Effector memory CD8-positive, alpha-beta T cell (primary cell): ENCODE data around the gene WHAMM.
A peak's percentile ranks its signal among the peaks of the same experiment; 100 is the strongest.

Experiments used
- ATAC-seq: fragments of 150-1000 bp; cut with Tn5 transposase; replicated peaks from 2 replicates; pipeline ENCODE4 v1.10.0; 2021; ENCODE audit warnings: mild to moderate bottlenecking, moderate library complexity
- DNase-seq, 3 experiments: peaks; one replicate each; pipeline ENCODE4 v3.0.0; 2021
- H3K27ac Mint-ChIP-seq, 2 donors: one replicate each; pipeline ENCODE4 v1.8.0; 2022; ENCODE audit warnings: mild to moderate bottlenecking in 2 of 2, mixed read lengths in 2 of 2, moderate library complexity in 2 of 2
- H3K27me3 Mint-ChIP-seq, 2 donors: one replicate each; pipeline ENCODE4 v1.8.0; 2022; ENCODE audit warnings: mixed read lengths in 2 of 2
- H3K36me3 Mint-ChIP-seq: one replicate; pipeline ENCODE4 v1.8.0; 2022; ENCODE audit warnings: mild to moderate bottlenecking, moderate library complexity, mixed read lengths; ENCODE audit not compliant: insufficient read depth
- H3K4me1 Mint-ChIP-seq, 2 donors: one replicate each; pipeline ENCODE4 v1.8.0; 2022; ENCODE audit warnings: low read depth in 2 of 2, mixed read lengths in 2 of 2
- H3K4me3 Mint-ChIP-seq, 2 donors: one replicate each; pipeline ENCODE4 v1.8.0; 2022; ENCODE audit warnings: mild to moderate bottlenecking in 2 of 2, mixed read lengths in 2 of 2, moderate library complexity in 2 of 2
- H3K9me3 Mint-ChIP-seq, 2 donors: one replicate each; pipeline ENCODE4 v1.8.0; 2022; ENCODE audit warnings: mixed read lengths in 2 of 2

The WHAMM gene

DNA sequence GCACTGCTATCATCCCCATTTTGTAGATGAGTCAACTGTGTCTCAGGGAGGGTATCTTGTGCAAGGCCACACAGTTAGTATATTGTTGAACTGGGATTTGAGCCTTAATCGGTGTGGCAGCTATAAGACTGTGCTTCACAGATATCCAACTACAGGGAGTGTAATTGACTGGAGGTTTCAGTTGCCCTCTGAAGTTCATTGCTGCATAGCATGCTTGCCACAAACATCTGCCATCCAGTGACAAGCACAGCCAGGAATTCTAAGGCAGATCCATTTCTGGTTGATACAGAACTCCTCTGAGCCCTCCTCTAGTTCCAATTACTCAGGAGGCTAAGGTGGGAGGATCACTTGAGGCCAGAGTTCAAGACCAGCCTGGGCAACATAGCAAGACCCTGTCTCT is 19.9 kb upstream of the WHAMM start:
- ATAC-seq, result no peak
- no peak overlapping the region for H3K4me3 Mint-ChIP-seq
- DNase-seq, result no peak
- H3K36me3 Mint-ChIP-seq, result no peaks in the 10 kb centered on the region
- H3K27ac Mint-ChIP-seq, result no peak overlapping the region
- H3K27me3 Mint-ChIP-seq, result peaks cover 4 to 6% of the 10 kb centered on the region in 2 donors
- no peaks in the 10 kb centered on the region for H3K9me3 Mint-ChIP-seq
- peaks cover 0 to 1% of the 10 kb centered on the region in 2 donors for H3K4me1 Mint-ChIP-seq

DNA sequence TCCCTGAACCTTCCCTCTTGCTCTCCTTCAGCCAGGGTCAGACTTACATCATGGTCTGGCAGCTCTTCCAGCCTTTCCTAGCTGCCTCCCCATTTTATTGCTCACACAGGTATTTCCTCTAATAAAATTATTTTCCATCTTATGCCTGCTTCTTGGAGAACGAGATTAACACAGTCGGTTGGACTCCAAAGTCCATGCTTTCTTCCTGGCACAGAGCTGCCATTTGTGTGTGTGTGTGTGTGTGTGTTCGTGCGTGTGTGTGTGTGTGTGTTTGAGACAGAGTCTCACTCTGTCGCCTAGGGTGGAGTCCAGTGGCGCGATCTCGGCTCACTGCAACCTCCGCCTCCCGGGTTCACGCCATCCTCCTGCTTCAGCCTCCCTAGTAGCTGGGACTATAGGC is 19.1 kb upstream of the WHAMM start:
- no peak overlapping the region for H3K4me3 Mint-ChIP-seq
- no peaks in the 10 kb centered on the region for H3K36me3 Mint-ChIP-seq
- H3K4me1 Mint-ChIP-seq, result peaks cover 0 to 1% of the 10 kb centered on the region in 2 donors
- ATAC-seq (no peak), DNase-seq (no peak)
- H3K27me3 Mint-ChIP-seq, result no peaks in the 10 kb centered on the region
- no peak overlapping the region for H3K27ac Mint-ChIP-seq
- H3K9me3 Mint-ChIP-seq, result no peaks in the 10 kb centered on the region

DNA sequence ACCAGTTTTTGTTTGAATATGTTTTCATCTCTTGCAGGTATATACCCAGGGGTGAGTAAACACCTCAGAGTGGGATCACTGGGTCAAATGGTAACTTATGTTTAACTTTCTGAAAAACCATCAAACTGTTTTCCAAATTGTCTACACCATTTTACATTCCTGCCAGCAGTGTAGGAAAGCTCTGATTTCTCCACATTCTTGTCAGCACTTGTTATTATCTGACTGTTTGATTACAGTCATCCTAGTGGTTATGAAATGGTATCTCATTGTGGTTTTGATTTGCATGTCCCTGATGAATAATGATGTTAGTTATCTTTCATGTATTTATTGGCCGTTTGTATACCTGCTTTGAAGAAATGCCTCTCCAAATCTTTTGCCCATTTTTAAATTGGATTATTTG is 17.4 kb upstream of the WHAMM start:
- DNase-seq (no peak), ATAC-seq (no peak)
- Mint-ChIP-seq H3K9me3 (no peaks in the 10 kb centered on the region), H3K36me3 (no peaks in the 10 kb centered on the region), H3K4me3 (no peak overlapping the region), H3K4me1 (peaks cover 0 to 1% of the 10 kb centered on the region in 2 donors), H3K27ac (no peak overlapping the region), H3K27me3 (no peaks in the 10 kb centered on the region)

DNA sequence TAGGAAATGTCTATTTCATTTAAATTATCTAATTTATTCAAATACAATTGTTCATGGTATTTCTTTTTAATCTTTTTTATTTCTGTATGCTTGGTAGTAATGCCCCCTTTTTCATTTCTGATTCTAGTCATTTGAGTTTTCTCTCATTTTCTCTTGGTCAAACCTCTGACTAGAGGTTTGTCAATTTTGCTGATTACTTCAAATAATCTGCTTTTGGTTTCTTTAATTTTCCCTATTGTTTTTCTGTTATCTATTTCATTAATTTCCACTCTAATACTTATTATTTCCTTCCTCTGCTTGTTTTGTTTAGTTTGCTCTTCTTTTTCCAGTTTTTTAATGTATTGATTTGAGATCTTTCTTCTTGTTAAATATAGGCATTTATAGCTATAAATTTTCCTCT is 15.7 kb upstream of the WHAMM start:
- DNase-seq (no peak), ATAC-seq (no peak)
- no peaks in the 10 kb centered on the region for H3K4me1 Mint-ChIP-seq
- H3K27me3 Mint-ChIP-seq, result peaks cover under 1 to 5% of the 10 kb centered on the region in 2 donors
- no peaks in the 10 kb centered on the region for H3K9me3 Mint-ChIP-seq
- no peak overlapping the region for H3K4me3 Mint-ChIP-seq
- H3K36me3 Mint-ChIP-seq, result no peaks in the 10 kb centered on the region
- H3K27ac Mint-ChIP-seq, result no peak overlapping the region

DNA sequence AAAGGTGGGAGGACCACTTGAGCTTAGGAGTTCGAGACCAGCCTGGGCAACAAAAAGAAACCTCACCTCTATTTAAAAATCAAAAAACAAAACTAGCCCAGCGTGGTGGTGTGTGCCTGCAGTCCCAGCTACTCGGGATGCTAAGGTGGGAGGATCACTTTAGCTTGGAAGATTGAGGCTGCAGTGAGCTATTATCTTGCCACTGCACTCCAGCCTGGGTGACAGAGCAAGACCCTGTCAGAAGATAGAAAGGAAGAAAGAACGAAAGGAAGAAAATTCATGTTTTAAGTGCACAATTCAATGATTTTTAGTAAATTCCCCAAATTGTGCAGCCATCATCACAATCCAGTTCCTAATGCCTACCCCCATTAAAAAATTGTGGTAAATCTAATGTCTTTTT is 11.3 kb upstream of the WHAMM start:
- DNase-seq (no peak), ATAC-seq (no peak)
- H3K4me3 Mint-ChIP-seq, result no peak overlapping the region
- no peak overlapping the region for H3K27ac Mint-ChIP-seq
- H3K27me3 Mint-ChIP-seq, result peaks cover 36 to 45% of the 10 kb centered on the region in 2 donors
- H3K9me3 Mint-ChIP-seq, result no peaks in the 10 kb centered on the region
- no peaks in the 10 kb centered on the region for H3K4me1 Mint-ChIP-seq
- H3K36me3 Mint-ChIP-seq, result peaks cover 1% of the 10 kb centered on the region

DNA sequence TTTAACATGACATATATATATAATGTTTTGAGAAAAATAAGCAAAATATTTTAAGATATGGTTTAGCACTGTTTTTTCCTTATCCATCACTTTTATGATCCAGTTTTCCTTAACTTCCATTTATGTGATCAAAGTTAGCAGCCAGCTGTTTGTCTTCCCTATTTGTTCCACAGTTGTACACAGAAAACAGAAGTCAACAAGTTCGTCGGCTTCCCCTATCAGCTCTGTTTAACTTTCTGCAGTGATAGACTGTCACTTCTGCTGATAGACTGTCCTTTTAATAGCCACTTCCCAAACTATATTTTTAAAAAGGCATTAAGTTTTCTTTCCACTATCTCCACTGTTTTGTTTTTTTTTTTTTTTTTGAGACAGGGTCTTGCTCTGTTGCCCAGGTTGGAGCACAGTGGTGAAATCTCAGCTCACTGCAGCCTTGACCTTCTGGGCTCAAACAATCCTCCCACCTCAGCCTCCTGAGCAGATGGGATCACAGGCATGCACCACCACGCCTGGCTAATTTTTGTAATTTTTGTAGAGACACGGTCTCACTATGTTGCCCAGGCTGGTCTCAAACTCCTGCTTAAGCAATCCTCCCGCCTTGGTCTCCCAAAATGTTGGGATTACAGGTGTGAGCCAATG is 10.8 kb upstream of the WHAMM start:
- ATAC-seq (no peak), DNase-seq (no peak)
- H3K4me1 Mint-ChIP-seq, result no peaks in the 10 kb centered on the region
- H3K9me3 Mint-ChIP-seq, result no peaks in the 10 kb centered on the region
- H3K27ac Mint-ChIP-seq, result no peak overlapping the region
- H3K36me3 Mint-ChIP-seq, result peaks cover 3% of the 10 kb centered on the region
- H3K4me3 Mint-ChIP-seq, result no peak overlapping the region
- peaks cover 41 to 50% of the 10 kb centered on the region in 2 donors for H3K27me3 Mint-ChIP-seq

DNA sequence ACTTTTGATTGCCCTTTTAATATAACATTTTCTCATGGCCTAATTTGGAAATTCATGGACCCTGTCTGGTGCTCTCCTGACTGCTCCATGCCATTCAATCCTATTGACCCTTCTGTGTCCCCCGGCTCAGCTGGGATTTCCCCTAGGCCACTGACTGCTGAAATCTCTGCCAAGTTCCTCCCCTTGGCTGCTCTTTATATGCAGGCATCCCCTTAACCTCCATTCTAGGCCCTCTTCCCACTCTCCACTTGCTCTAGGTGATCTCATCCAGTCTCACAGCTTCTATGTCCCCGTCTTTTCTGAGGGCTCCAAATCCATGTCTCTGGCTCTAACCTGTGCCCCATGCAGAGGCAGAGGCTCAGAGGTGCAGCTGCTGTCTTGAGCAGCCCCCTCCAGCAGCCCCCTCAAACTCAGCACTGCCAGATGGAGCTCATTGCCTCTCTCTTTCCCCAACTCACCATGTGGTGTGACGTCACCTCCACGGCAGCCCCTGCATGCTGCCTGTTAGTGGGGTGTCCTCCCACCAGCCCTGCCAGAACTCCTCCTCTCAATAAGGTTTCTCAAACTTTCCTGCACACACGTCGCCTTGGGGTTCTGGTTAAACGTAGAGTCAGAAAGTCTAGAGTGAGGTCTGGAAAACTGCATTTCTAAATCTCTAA is 10.1 kb upstream of the WHAMM start:
- no peak overlapping the region for H3K4me3 Mint-ChIP-seq
- ATAC-seq, result no peak
- H3K4me1 Mint-ChIP-seq, result no peaks in the 10 kb centered on the region
- DNase-seq, result no peak
- H3K9me3 Mint-ChIP-seq, result no peaks in the 10 kb centered on the region
- H3K36me3 Mint-ChIP-seq, result peaks cover 3% of the 10 kb centered on the region
- peaks cover 44 to 53% of the 10 kb centered on the region in 2 donors for H3K27me3 Mint-ChIP-seq
- no peak overlapping the region for H3K27ac Mint-ChIP-seq

DNA sequence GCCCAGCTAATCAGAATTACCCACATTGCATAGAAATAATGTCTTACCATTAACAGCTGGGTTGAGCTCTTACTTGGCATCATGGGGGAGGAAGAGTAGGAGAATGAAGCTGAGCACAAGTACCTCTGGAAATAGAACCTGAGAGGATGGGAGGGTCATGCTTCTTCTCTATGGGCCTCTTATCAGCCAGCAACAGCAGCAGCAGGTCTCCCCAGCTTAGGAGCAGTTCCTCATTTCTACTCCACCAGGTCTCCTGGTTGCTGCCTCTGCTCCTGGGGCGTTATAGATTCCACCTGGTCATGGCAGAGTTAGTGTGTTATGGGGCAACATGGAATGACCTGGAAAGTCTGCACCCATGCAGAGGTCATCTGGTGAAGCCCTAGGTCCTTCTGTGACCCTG is 6.9 kb upstream of the WHAMM start:
- Mint-ChIP-seq H3K4me3 (no peak overlapping the region), H3K27me3 (peaks cover 44 to 53% of the 10 kb centered on the region in 2 donors)
- no peak for DNase-seq

DNA sequence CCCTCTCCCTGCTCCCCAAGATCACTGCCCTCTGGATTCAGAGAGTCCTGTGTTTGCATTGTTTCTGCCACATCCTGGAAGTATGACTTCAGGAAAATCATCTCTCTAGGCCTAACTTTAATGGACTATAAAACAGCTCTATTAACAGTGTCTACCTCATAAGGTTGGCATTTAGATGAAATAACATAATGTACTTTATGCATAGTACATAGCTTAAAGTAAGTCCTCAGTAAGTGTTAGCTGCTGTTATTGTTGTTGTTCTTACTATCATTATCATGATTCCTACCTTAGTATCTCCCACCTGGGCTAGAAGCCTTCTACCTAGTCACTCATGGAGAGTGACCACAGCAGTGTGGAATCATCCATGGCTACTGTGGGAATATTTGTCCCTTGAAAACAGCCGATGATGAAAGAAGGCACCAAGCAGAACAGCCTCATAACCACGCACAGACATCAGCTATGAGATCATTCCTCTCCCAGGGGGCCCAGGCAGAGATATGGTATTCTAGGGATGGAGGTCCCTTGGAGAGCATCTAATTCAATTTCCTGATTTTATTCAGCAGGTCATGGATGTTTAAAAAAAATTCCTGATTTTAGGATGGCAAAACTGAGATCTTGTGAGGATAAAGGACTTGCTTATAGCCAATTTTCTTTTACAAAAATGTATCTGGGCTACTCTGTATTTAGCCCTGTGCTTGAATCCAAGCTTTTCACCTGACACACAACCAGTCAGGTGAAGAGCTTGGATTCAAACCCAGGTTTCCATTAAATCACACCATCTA is 5.4 kb upstream of the WHAMM start:
- Mint-ChIP-seq H3K27ac (no peak overlapping the region), H3K4me3 (no peak overlapping the region), H3K9me3 (no peaks in the 10 kb centered on the region), H3K4me1 (peaks cover 5 to 6% of the 10 kb centered on the region in 2 donors), H3K36me3 (peaks cover 4% of the 10 kb centered on the region), H3K27me3 (peaks cover 37 to 49% of the 10 kb centered on the region in 2 donors)
- ATAC-seq, result no peak
- no peak for DNase-seq

More for the DNA sequence above, 6.9 kb upstream of the WHAMM start:
- no peaks in the 10 kb centered on the region for H3K4me1 Mint-ChIP-seq
- no peaks in the 10 kb centered on the region for H3K9me3 Mint-ChIP-seq
- no peak overlapping the region for H3K27ac Mint-ChIP-seq
- H3K36me3 Mint-ChIP-seq, result peaks cover 3% of the 10 kb centered on the region
- no peak for ATAC-seq

DNA sequence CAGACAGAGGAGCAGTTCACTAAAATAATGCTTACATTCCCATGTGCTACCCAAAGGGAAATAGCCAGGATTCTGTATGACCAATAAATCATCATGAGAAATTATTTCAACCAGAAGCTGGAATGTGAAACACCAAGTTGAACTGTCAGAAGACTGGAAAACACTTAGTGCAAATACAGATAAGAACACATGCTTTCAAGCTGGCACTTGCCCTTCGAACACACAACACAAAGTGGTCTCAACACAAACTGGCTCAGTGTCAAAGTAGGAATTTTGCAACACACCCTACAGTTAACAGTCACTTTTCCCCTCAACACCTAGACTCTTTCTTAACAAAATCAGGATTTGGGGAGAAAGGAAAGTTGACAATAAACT is 4.9 kb upstream of the WHAMM start:
- Mint-ChIP-seq H3K27ac (no peak overlapping the region), H3K4me3 (no peak overlapping the region), H3K36me3 (peaks cover 9% of the 10 kb centered on the region), H3K9me3 (no peaks in the 10 kb centered on the region), H3K4me1 (peaks cover 6 to 10% of the 10 kb centered on the region in 2 donors), H3K27me3 (peaks cover 32 to 44% of the 10 kb centered on the region in 2 donors)
- ATAC-seq, result no peak
- no peak for DNase-seq

DNA sequence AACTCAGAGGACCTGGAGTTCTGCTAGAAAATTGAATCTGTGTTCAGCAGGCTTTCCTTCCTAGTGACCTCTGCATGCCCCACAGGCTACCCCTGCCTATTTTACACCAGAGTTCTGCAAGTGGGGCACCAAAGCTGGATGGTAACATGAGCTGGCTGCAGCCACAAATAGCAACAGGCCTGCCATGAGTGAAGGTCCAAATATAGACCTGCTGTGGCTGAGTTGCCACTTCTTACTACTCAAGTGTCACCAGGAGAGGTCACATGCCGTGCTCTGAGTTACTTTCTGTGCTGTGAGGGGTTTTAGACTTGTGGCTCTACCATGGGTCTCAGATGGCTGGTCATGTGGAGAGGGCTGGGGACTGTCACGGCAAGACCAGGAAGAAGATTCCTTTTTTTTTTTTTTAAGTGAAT is 3.4 kb upstream of the WHAMM start, which contains the start of gene FSD2:
Gene FSD2 (minus strand): TSS at position 76 of the 413 bp plus-strand sequence. CDS start 18,679 bp downstream, outside the sequence.
- peaks cover 10 to 16% of the 10 kb centered on the region in 2 donors for H3K4me1 Mint-ChIP-seq
- peaks cover 19% of the 10 kb centered on the region for H3K36me3 Mint-ChIP-seq
- no peaks in the 10 kb centered on the region for H3K9me3 Mint-ChIP-seq
- H3K4me3 Mint-ChIP-seq, result no peak within 1 kb of the TSS
- H3K27me3 Mint-ChIP-seq, result peaks cover 20 to 29% of the 10 kb centered on the region in 2 donors
- no peak for ATAC-seq
- DNase-seq, result no peak
- H3K27ac Mint-ChIP-seq, result no peak within 1 kb of the TSS

DNA sequence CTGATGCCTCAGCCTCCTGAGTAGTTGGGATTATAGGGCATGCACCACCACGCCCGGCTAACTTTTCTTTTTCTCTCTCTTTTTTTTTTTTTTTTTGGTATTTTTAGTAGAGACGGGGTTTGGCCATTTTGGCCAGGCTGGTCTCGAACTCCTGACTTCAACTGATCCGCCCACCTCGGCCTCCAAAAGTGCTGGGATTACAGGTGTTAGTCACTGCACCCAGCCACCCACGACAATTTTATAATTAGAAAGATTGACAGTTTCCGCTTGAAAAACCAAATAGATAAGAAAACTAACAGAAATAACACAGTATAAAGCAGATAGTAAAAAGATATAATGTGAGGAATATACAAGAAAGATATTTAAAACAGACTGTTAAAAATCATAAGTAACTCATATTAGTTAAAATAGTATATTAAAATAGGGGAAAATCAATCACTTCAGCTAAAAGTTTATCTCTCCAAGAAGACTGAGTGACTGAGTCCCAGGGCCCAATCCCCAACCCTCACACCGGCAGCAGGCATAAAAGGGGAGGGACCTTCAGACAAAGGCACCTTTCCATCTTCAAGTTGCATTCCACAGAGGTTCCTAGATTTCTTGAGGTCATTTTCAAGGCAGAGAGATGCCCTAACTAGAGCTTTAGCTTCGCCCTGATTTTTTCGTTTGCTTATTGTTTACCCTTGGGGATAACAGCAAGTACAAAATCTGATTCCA is 1.4 kb upstream of the WHAMM start:
- Mint-ChIP-seq H3K27ac (peak overlapping the region in 1 of 2 donors; percentile 89), H3K4me1 (peaks cover 18 to 31% of the 10 kb centered on the region in 2 donors), H3K27me3 (peaks cover 7 to 8% of the 10 kb centered on the region in 2 donors), H3K9me3 (no peaks in the 10 kb centered on the region), H3K4me3 (no peak overlapping the region), H3K36me3 (peaks cover 35% of the 10 kb centered on the region)
- DNase-seq (no peak), ATAC-seq (no peak)

DNA sequence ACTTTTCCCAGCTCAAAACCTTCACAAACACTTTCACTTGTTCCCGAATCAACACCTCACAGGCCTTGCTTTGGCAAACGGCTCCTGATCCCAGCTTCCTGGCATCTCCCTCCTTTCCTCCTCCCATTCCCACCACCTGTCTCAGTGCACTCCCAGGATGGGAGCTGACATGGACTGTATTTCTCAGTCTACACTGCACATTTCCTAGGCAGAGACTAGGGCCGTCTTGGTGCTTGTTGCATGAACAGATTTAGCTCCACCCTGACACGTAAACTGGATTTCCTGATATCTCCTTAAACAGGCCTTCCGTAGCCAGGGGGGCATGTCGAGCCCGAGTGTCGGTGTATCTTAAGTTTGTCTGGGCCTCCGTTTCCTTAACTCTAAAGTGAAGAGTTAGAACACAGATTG is 790 bp upstream of the WHAMM start:
- H3K4me1 Mint-ChIP-seq, result peaks cover 18 to 32% of the 10 kb centered on the region in 2 donors

More for the DNA sequence above, 790 bp upstream of the WHAMM start:
- peaks cover 3% of the 10 kb centered on the region in 2 donors for H3K27me3 Mint-ChIP-seq
- ATAC-seq, result no peak
- no peaks in the 10 kb centered on the region for H3K9me3 Mint-ChIP-seq
- H3K36me3 Mint-ChIP-seq, result peaks cover 38% of the 10 kb centered on the region
- H3K27ac Mint-ChIP-seq, result peak overlapping the region; percentile 89 to 92
- DNase-seq, result no peak
- H3K4me3 Mint-ChIP-seq, result peak overlapping the region; percentile 75 to 78
